HepG2 (cell line): ENCODE results near the gene TARBP2. TPM values are rescaled to one million over a fixed set of nuclear protein-coding genes. Genes with fewer than 3 reads are reported as not detected.
A peak's percentile ranks its signal among the peaks of the same experiment; 100 is the strongest.

Experiments
- EHMT2 ChIP-seq: fragments of 200-600 bp; sonication (generic); IDR thresholded peaks from 2 replicates; pipeline ENCODE4 v1.7.0; 2017; ENCODE audit warnings: antibody characterized with exemption, low read depth, low read length, borderline replicate concordance
- EP300 ChIP-seq, 3 experiments: sonication (generic) in 1 of 3; formaldehyde crosslinking in 1 of 3; IDR thresholded peaks; 2 replicates each; pipeline versions ENCODE4 v1.5.1 to v1.6.1; 2011 to 2020; ENCODE audit warnings: low read depth in 2 of 3, low read length in 2 of 3, borderline replicate concordance in 1 of 3, improper control_type of control experiment in 1 of 3, mild to moderate bottlenecking in 1 of 3, missing genetic modification reagents in 1 of 3, moderate library complexity in 1 of 3
- FOXO4 ChIP-seq: sonication (generic); formaldehyde crosslinking; conservative IDR thresholded peaks from 2 replicates; pipeline ENCODE4 v1.8.1; 2023; ENCODE audit warnings: missing genetic modification reagents
- GZF1 ChIP-seq: sonication (generic); formaldehyde crosslinking; IDR thresholded peaks from 2 replicates; pipeline ENCODE4 v1.5.1; 2020; ENCODE audit warnings: mild to moderate bottlenecking, missing genetic modification reagents
- HNRNPH1 ChIP-seq: fragments of 200-400 bp; formaldehyde crosslinking; optimal IDR thresholded peaks from 2 replicates; pipeline ENCODE3; 2017; ENCODE audit warnings: mild to moderate bottlenecking, low read depth, low read length
- HNRNPK ChIP-seq: fragments of 200-400 bp; formaldehyde crosslinking; IDR thresholded peaks from 2 replicates; pipeline ENCODE4 v1.6.1; 2018; ENCODE audit warnings: low read length, low read depth, moderate library complexity, mild to moderate bottlenecking; ENCODE audit not compliant: poor library complexity, severe bottlenecking
- JDP2 ChIP-seq: sonication (generic); formaldehyde crosslinking; IDR thresholded peaks from 2 replicates; pipeline ENCODE4 v1.8.1; 2022; ENCODE audit warnings: missing genetic modification reagents, borderline replicate concordance
- MLX ChIP-seq: IDR thresholded peaks from 2 replicates; pipeline ENCODE4 v1.6.1; 2016
- NFIB ChIP-seq: sonication (generic); formaldehyde crosslinking; IDR thresholded peaks from 2 replicates; pipeline ENCODE4 v1.9.0; 2021; ENCODE audit warnings: missing genetic modification reagents, mild to moderate bottlenecking, borderline replicate concordance
- PHF8 ChIP-seq: sonication (generic); formaldehyde crosslinking; IDR thresholded peaks from 2 replicates; pipeline ENCODE4 v1.5.0; 2020; ENCODE audit warnings: missing genetic modification reagents
- POLR2AphosphoS2 ChIP-seq: IDR thresholded peaks from 2 replicates; pipeline ENCODE4 v1.6.1; 2011; ENCODE audit warnings: low read depth, low read length, improper control_type of control experiment
- PRPF4 ChIP-seq: fragments of 200-400 bp; formaldehyde crosslinking; IDR thresholded peaks from 2 replicates; pipeline ENCODE4 v1.6.1; 2016; ENCODE audit warnings: low read length, low read depth; ENCODE audit not compliant: poor library complexity, severe bottlenecking
- SP1 ChIP-seq, 2 experiments: fragments of 450-650 bp in 1 of 2; sonication (generic) in 1 of 2; formaldehyde crosslinking in 1 of 2; IDR thresholded peaks; 2 replicates each; pipeline versions ENCODE4 v1.4.0 to v1.6.1; 2016 to 2020; ENCODE audit warnings: missing genetic modification reagents in 1 of 2
- SP4 ChIP-seq: sonication (generic); formaldehyde crosslinking; IDR thresholded peaks from 2 replicates; pipeline ENCODE4 v1.8.1; 2023; ENCODE audit warnings: mild to moderate bottlenecking, missing genetic modification reagents
- STAT5B ChIP-seq: sonication (generic); formaldehyde crosslinking; IDR thresholded peaks from 2 replicates; pipeline ENCODE4 v1.4.0; 2020; ENCODE audit warnings: missing genetic modification reagents
- TBX3 ChIP-seq: fragments of 450-650 bp; IDR thresholded peaks from 2 replicates; pipeline ENCODE4 v1.6.1; 2017; ENCODE audit warnings: antibody characterized with exemption, mild to moderate bottlenecking, inconsistent platforms, borderline replicate concordance
- TFAP4 ChIP-seq: sonication (generic); IDR thresholded peaks from 2 replicates; pipeline ENCODE4 v1.6.1; 2016; ENCODE audit warnings: low read depth, borderline replicate concordance
- U2AF1 ChIP-seq: fragments of 200-400 bp; formaldehyde crosslinking; optimal IDR thresholded peaks from 2 replicates; pipeline ENCODE3; 2017; ENCODE audit warnings: mild to moderate bottlenecking, low read depth, low read length
- ZBTB34 ChIP-seq: sonication (generic); formaldehyde crosslinking; IDR thresholded peaks from 2 replicates; pipeline ENCODE4 v1.8.0; 2022; ENCODE audit warnings: mild to moderate bottlenecking, missing genetic modification reagents
- ZMYM4 ChIP-seq: sonication (generic); formaldehyde crosslinking; IDR thresholded peaks from 2 replicates; pipeline ENCODE4 v1.8.1; 2023; ENCODE audit warnings: mild to moderate bottlenecking, missing genetic modification reagents
- ZNF367 ChIP-seq: sonication (generic); formaldehyde crosslinking; IDR thresholded peaks from 2 replicates; pipeline ENCODE4 v1.4.0; 2020; ENCODE audit warnings: missing genetic modification reagents, borderline replicate concordance
- ZNF816 ChIP-seq: sonication (generic); formaldehyde crosslinking; IDR thresholded peaks from 2 replicates; pipeline ENCODE4 v1.8.0; 2022; ENCODE audit warnings: missing genetic modification reagents, mild to moderate bottlenecking, borderline replicate concordance
- polyA plus RNA-seq, 8 experiments: library from polyadenylated mRNA; depleted of rRNA in 3 of 8; stranded (reverse) in 7 of 8; unstranded in 1 of 8; fragments of >200 nt; fragmentation: Illumina TruSeq in 4 of 8; extraction: Trizol in 4 of 8; gene quantifications; 2 replicates each; pipeline versions ENCODE4 v1.2.1 to v1.2.3, GENCODE V29; 2011 to 2016; ENCODE audit warnings: low read depth in 4 of 8, missing spikeins in 1 of 8, mixed read lengths in 1 of 8; ENCODE audit not compliant: insufficient read depth in 1 of 8
- total RNA-seq, 5 experiments: library from RNA; depleted of rRNA; stranded (reverse); fragments of >200 nt; fragmentation: Illumina TruSeq; extraction: Trizol; gene quantifications; 2 replicates each; pipeline ENCODE4 v1.2.3, GENCODE V29; 2016; ENCODE audit warnings: low read depth in 1 of 5

Gene TARBP2
- total and polyA plus RNA-seq, 2 of the 13 experiments (the other 11 are each of a cell fraction or from before 2014, with no cell fraction given): 47.0 to 55.5 TPM

- TF ChIP-seq FOXO4 (CRISPR knock-in tag): no peak
- TF ChIP-seq TBX3: no peak
- no peak for TF ChIP-seq MLX (CRISPR knock-in tag)
- TF ChIP-seq STAT5B: no peak
- no peak for TF ChIP-seq NFIB (CRISPR knock-in tag)
- no peak for TF ChIP-seq GZF1
- no peak for TF ChIP-seq HNRNPH1
- peak; percentile 70; the same call in 1 of the 2 replicates for TF ChIP-seq POLR2AphosphoS2
- no peak for TF ChIP-seq ZBTB34 (CRISPR knock-in tag)
- no peak for TF ChIP-seq ZNF367
- no peak for TF ChIP-seq PRPF4
- no peak for TF ChIP-seq SP1 (IDR thresholded peaks at IDR 0.05)
- TF ChIP-seq SP1 (CRISPR knock-in tag; IDR thresholded peaks at IDR 0.05): no peak
- TF ChIP-seq U2AF1: no peak
- peak; percentile 52 for TF ChIP-seq TFAP4
- no peak for TF ChIP-seq PHF8
- TF ChIP-seq ZNF816: no peak
- TF ChIP-seq SP4 (CRISPR knock-in tag): no peak
- no peak for TF ChIP-seq EHMT2
- no peak for TF ChIP-seq ZMYM4
- no peak for TF ChIP-seq EP300 (IDR thresholded peaks at IDR 0.05; ENCODE audit: low read depth in 2 of 2, low read length in 2 of 2)
- TF ChIP-seq EP300 (CRISPR knock-in tag; IDR thresholded peaks at IDR 0.05; ENCODE audit: borderline replicate concordance): no peak
- TF ChIP-seq JDP2 (CRISPR knock-in tag): no peak
- peak; percentile 46 for TF ChIP-seq HNRNPK
Measured at GRCh38 chr12:53462935-53463334, 38.1 kb upstream of the TARBP2 start (continued).
